HCT116 (cell line): Measurements from ENCODE around the gene TRIM67. TPM values are rescaled to one million over a fixed set of nuclear protein-coding genes. Genes with fewer than 3 reads are reported as not detected.
A peak's percentile ranks its signal among the peaks of the same experiment; 100 is the strongest.

Source experiments
- ATAC-seq: fragments of 200-7000 bp; cut with Tn5 transposase; 2 replicates; pipeline ENCODE4 v1.9.1; 2020; ENCODE audit warnings: mild to moderate bottlenecking, moderate library complexity
- BruUV-seq: library from RNA; stranded (reverse); fragments of 400-500 nt; replicated peaks from 2 replicates; lab custom pipeline; 2021; lab: Mats Ljungman, UMichigan
- CTCF ChIA-PET: fragments of 300-600 bp; sonication (Branson Sonifier 250); formaldehyde crosslinking; loops from one replicate; lab custom pipeline; 2021; ENCODE audit warnings: antibody characterized with exemption; lab: Charles Lee
- POLR2A ChIA-PET: fragments of 300-600, 350-600 bp; sonication (Branson Sonifier 250); formaldehyde crosslinking; loops from one replicate; lab custom pipeline; 2021; ENCODE audit warnings: antibody characterized with exemption; lab: Charles Lee
- RAD21 ChIA-PET, 2 experiments: fragments of 300-600 bp; sonication (Branson Sonifier 250); formaldehyde crosslinking; loops; one replicate each; lab custom pipeline; 2023; ENCODE audit warnings: low total read pairs in 2 of 2; ENCODE audit not compliant: uncharacterized antibody in 2 of 2, unreplicated experiment in 2 of 2, low non-redundant PET in 1 of 2; lab: Charles Lee
- DNase-seq: peaks from one replicate; pipeline ENCODE4 v3.0.0-alpha.2; 2010; ENCODE audit warnings: low read depth, low spot score
- H2AFZ ChIP-seq: fragments of 200-600 bp; shearing (Covaris generic), sonication (generic); 2 replicates; pipeline ENCODE4 v1.6.1; 2017; ENCODE audit warnings: low read depth, mixed run types, mixed read lengths, antibody characterized with exemption, low read length; ENCODE audit not compliant: poor library complexity, severe bottlenecking
- H3K27ac ChIP-seq: 2 replicates; pipeline ENCODE4 v1.5.1; 2012; ENCODE audit warnings: low read depth, low read length
- H3K27me3 ChIP-seq: fragments of 200-600 bp; sonication (generic); 2 replicates; pipeline ENCODE4 v1.6.1; 2016; ENCODE audit warnings: mixed run types, low read length, mixed read lengths; ENCODE audit not compliant: insufficient read depth
- H3K36me3 ChIP-seq, 2 experiments: fragments of 200-500 bp in 1 of 2; fragments of 200-600 bp in 1 of 2; sonication (Bioruptor generic) in 1 of 2; sonication (generic) in 1 of 2; 2 replicates each; pipeline versions ENCODE4 v1.5.1 to v1.6.1; 2014 to 2016; ENCODE audit warnings: low read length in 2 of 2, inconsistent platforms in 1 of 2, mixed read lengths in 1 of 2, mixed run types in 1 of 2; ENCODE audit not compliant: insufficient read depth in 2 of 2, control insufficient read depth in 1 of 2
- H3K4me1 ChIP-seq, 2 experiments: fragments of 200-600 bp in 1 of 2; sonication (generic) in 1 of 2; 2 replicates each; pipeline versions ENCODE4 v1.5.1 to v1.6.1; 2012 to 2017; ENCODE audit warnings: low read length in 2 of 2, inconsistent platforms in 1 of 2, mild to moderate bottlenecking in 1 of 2, mixed read lengths in 1 of 2, mixed run types in 1 of 2, moderate library complexity in 1 of 2; ENCODE audit not compliant: insufficient read depth in 2 of 2, control insufficient read depth in 1 of 2
- H3K4me2 ChIP-seq: fragments of 200-600 bp; sonication (generic); 2 replicates; pipeline ENCODE4 v1.6.1; 2017; ENCODE audit warnings: mixed run types, low read length, mixed read lengths
- H3K4me3 ChIP-seq, 2 experiments: fragments of 200-600 bp in 1 of 2; sonication (generic) in 1 of 2; replicated peaks in 1 of 2; 2 replicates each; pipeline ENCODE4 v1.5.1; 2011 to 2016; ENCODE audit warnings: low read length in 2 of 2, control low read depth in 1 of 2, low read depth in 1 of 2, mild to moderate bottlenecking in 1 of 2, mixed read lengths in 1 of 2, mixed run types in 1 of 2
- H3K79me2 ChIP-seq: fragments of 200-600 bp; sonication (generic); 2 replicates; pipeline ENCODE4 v1.6.1; 2017; ENCODE audit warnings: mild to moderate bottlenecking, mixed run types, low read length, moderate library complexity, mixed read lengths; ENCODE audit not compliant: insufficient read depth
- H3K9ac ChIP-seq: fragments of 200-600 bp; sonication (generic); 2 replicates; pipeline ENCODE4 v1.6.1; 2016; ENCODE audit warnings: low read length, mixed read lengths
- H3K9me2 ChIP-seq: fragments of 200-600 bp; sonication (generic), shearing (Covaris generic); 2 replicates; pipeline ENCODE4 v1.6.1; 2017; ENCODE audit warnings: mixed run types, mild to moderate bottlenecking, moderate library complexity; ENCODE audit not compliant: insufficient read depth
- H3K9me3 ChIP-seq, 2 experiments: fragments of 200-500 bp in 1 of 2; fragments of 200-600 bp in 1 of 2; sonication (Bioruptor generic) in 1 of 2; sonication (generic) in 1 of 2; 2 replicates each; pipeline ENCODE4 v1.6.1; 2014 to 2017; ENCODE audit warnings: low read length in 2 of 2, mixed read lengths in 2 of 2, inconsistent platforms in 1 of 2, low read depth in 1 of 2, mild to moderate bottlenecking in 1 of 2, mixed run types in 1 of 2, moderate library complexity in 1 of 2; ENCODE audit not compliant: control insufficient read depth in 1 of 2, insufficient read depth in 1 of 2
- H4K20me1 ChIP-seq: fragments of 200-600 bp; sonication (generic), shearing (Covaris generic); 2 replicates; pipeline ENCODE4 v1.6.1; 2017; ENCODE audit warnings: mixed run types, mild to moderate bottlenecking, moderate library complexity; ENCODE audit not compliant: insufficient read depth
- CBX3 ChIP-seq: IDR thresholded peaks from 2 replicates; pipeline ENCODE4 v1.6.1; 2012; ENCODE audit warnings: low read depth
- EZH2 ChIP-seq: fragments of 200-600 bp; sonication (generic); IDR thresholded peaks from 2 replicates; pipeline ENCODE4 v1.6.1; 2017; ENCODE audit warnings: antibody characterized with exemption, mixed run types
- POLR2AphosphoS5 ChIP-seq: IDR thresholded peaks from 2 replicates; pipeline ENCODE4 v1.6.1; 2011; ENCODE audit warnings: mild to moderate bottlenecking, low read depth, low read length, moderate library complexity
- RAD21 ChIP-seq: IDR thresholded peaks from 2 replicates; pipeline ENCODE4 v1.6.1; 2012; ENCODE audit warnings: low read depth, mild to moderate bottlenecking
- SRF ChIP-seq: IDR thresholded peaks from 2 replicates; pipeline ENCODE4 v1.6.1; 2012; ENCODE audit warnings: low read depth
- YY1 ChIP-seq: IDR thresholded peaks from 2 replicates; pipeline ENCODE4 v1.6.1; 2011; ENCODE audit warnings: low read length, low read depth, moderate library complexity, mild to moderate bottlenecking; ENCODE audit not compliant: insufficient replicate concordance; ENCODE audit errors: extremely low read depth
- ZNF274 ChIP-seq: fragments of 200-500 bp; sonication (Bioruptor generic); IDR thresholded peaks from 2 replicates; pipeline ENCODE4 v1.6.1; 2014; ENCODE audit warnings: mild to moderate bottlenecking, low read depth, low read length, inconsistent platforms
- intact Hi-C: fragments of 100-400 bp; cut with micrococcal nuclease; formaldehyde crosslinking; loops from 2 replicates; pipeline ENCODE4 v1.10.0; 2022
- total RNA-seq: library from RNA; stranded (reverse); gene quantifications from one replicate; pipeline ENCODE4 v1.2.1, GENCODE V29; 2021; ENCODE audit not compliant: unreplicated experiment
- TF ChIP-seq, protein P1 (sequence below): IDR thresholded peaks from 2 replicates; pipeline ENCODE4 v1.6.1; 2012
- TF ChIP-seq, protein P2 (sequence below): IDR thresholded peaks from 2 replicates; pipeline ENCODE4 v1.6.1; 2011; ENCODE audit warnings: mild to moderate bottlenecking, low read length, moderate library complexity; ENCODE audit not compliant: insufficient replicate concordance; ENCODE audit errors: extremely low read depth

The TRIM67 gene
- total RNA-seq, 1 experiment from 2014 or later, result 0.02 TPM

DNA sequence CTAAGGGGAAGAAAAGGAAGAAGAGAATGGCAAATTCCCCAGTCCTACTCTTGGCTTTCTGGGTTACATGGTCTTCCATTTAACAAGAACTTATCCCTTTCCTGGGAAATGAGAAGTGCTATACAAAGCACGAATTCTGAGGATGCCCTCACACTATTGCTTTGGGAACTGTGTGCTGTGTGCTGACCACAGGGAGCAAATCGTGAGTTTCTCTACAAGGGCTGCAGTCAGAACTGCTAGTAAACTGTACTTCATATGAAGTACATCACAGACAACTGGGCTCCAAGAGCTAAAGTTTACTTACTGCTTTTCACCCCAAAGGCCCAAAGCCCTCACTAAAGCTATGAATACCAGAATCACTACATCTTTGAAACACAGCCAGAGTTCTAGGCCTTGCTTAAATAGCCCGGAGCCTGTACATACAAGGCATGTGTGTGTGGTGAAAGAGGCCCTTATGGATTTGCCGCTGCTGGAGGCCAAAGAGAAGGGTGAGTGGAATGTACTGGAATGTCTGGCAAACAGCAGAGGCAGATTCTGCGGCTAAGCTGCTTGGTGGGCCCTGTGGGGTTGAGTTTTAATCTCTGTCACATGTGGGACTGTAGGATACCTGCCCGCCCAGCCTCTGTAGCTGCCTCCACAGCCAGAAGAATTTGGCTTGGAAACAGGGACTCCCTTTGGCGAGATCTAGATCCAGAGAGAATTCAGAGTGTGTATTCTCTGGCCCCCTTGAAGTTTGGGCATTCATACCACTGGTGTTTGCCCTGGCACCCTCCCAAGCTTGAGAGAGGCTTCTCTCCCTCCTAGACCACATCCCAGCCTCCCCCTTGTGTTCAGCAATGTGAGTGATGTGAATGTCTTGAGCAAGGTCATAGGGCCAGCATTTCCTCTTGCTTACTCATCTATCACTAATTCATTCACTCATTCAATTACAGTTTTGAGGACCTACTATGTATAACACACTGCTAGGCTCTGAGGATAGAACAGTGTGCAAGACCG, 21.9 kb upstream of the TRIM67 start:
- Histone ChIP-seq H3K4me2 (peak overlapping the region; percentile 50), H3K36me3 (no peaks in the 10 kb centered on the region), H3K9ac (no peak overlapping the region), H3K27ac (peak overlapping the region; percentile 38), H3K9me3 (no peaks in the 10 kb centered on the region), H4K20me1 (no peaks in the 10 kb centered on the region), H3K79me2 (no peaks in the 10 kb centered on the region), H3K4me1 (peaks cover 22 to 25% of the 10 kb centered on the region in 2 experiments), H2AFZ (no peak overlapping the region), H3K4me3 (no peak overlapping the region), H3K9me2 (no peaks in the 10 kb centered on the region), H3K27me3 (no peaks in the 10 kb centered on the region)
- ChIA-PET RAD21 (no interaction called here), POLR2A (no interaction called here), CTCF (no interaction called here)
- TF ChIP-seq, protein P1, sequence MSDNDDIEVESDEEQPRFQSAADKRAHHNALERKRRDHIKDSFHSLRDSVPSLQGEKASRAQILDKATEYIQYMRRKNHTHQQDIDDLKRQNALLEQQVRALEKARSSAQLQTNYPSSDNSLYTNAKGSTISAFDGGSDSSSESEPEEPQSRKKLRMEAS, result no peak
- no peak for TF ChIP-seq YY1
- no peak for TF ChIP-seq RAD21
- no peak for TF ChIP-seq EZH2
- TF ChIP-seq, protein P2, sequence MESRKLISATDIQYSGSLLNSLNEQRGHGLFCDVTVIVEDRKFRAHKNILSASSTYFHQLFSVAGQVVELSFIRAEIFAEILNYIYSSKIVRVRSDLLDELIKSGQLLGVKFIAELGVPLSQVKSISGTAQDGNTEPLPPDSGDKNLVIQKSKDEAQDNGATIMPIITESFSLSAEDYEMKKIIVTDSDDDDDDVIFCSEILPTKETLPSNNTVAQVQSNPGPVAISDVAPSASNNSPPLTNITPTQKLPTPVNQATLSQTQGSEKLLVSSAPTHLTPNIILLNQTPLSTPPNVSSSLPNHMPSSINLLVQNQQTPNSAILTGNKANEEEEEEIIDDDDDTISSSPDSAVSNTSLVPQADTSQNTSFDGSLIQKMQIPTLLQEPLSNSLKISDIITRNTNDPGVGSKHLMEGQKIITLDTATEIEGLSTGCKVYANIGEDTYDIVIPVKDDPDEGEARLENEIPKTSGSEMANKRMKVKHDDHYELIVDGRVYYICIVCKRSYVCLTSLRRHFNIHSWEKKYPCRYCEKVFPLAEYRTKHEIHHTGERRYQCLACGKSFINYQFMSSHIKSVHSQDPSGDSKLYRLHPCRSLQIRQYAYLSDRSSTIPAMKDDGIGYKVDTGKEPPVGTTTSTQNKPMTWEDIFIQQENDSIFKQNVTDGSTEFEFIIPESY, result no peak
- no peak for TF ChIP-seq ZNF274
- TF ChIP-seq CBX3, result 0 out of 2 replicates have a peak, but pooled peaks have one; percentile 38
- TF ChIP-seq POLR2AphosphoS5, result no peak
- TF ChIP-seq SRF, result no peak
- no TSS peak for BruUV-seq
- DNase-seq (no peak), ATAC-seq (peak; percentile 52)
- intact Hi-C loops, result no loop called here
